ENCODE results near the gene NHEJ1.

NHEJ1 gene

DNA sequence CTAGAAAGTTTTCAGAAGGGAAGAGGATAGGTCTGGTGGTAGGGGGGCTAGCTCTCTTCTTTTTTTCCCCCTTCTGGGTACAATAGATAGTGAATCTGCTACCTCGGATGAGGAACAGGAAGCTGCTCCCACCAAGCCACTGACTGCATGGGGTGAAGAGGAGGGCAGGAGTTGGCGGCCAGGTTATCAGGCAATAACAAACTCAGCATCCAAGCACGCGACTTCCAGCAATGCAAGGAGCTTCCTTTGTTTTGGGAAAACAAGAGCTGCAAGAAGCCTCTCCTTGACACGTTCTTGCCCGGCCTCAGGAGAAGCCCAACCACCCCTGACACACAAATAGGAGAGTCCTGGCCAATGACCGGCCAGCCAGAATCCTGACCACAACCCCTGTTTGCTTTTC, 32.2 kb downstream of the NHEJ1 start:
- H3K79me2 ChIP-seq: no peaks in the 10 kb centered on the region
- H3K4me2 ChIP-seq (ENCODE audit: low read length): no peak overlapping the region
- no peaks in the 10 kb centered on the region for H3K36me3 ChIP-seq (ENCODE audit: control insufficient read depth, insufficient read depth, low read length)
- H2AFZ ChIP-seq: no peak overlapping the region
- H3K9me3 ChIP-seq (ENCODE audit: control insufficient read depth, low read length): no peaks in the 10 kb centered on the region
- H3K9ac ChIP-seq: no peak overlapping the region
- H3K27ac ChIP-seq: no peak overlapping the region
- H3K4me1 ChIP-seq: peaks cover 3% of the 10 kb centered on the region
- no peaks in the 10 kb centered on the region for H3K27me3 ChIP-seq (ENCODE audit: control insufficient read depth, insufficient read depth, low read length)
- TF ChIP-seq, protein P1, sequence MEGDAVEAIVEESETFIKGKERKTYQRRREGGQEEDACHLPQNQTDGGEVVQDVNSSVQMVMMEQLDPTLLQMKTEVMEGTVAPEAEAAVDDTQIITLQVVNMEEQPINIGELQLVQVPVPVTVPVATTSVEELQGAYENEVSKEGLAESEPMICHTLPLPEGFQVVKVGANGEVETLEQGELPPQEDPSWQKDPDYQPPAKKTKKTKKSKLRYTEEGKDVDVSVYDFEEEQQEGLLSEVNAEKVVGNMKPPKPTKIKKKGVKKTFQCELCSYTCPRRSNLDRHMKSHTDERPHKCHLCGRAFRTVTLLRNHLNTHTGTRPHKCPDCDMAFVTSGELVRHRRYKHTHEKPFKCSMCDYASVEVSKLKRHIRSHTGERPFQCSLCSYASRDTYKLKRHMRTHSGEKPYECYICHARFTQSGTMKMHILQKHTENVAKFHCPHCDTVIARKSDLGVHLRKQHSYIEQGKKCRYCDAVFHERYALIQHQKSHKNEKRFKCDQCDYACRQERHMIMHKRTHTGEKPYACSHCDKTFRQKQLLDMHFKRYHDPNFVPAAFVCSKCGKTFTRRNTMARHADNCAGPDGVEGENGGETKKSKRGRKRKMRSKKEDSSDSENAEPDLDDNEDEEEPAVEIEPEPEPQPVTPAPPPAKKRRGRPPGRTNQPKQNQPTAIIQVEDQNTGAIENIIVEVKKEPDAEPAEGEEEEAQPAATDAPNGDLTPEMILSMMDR (IDR thresholded peaks at IDR 0.05): no peak
- H3K4me3 ChIP-seq (ENCODE audit: low read depth, low read length): no peak overlapping the region

GRCh38 chr2:219127037-219127635, 33.5 kb downstream of the NHEJ1 start:
- H3K4me3 ChIP-seq (ENCODE audit: low read depth, low read length): no peak overlapping the region
- H3K4me2 ChIP-seq (ENCODE audit: low read length): no peak overlapping the region
- H3K79me2 ChIP-seq: no peaks in the 10 kb centered on the region
- H3K9ac ChIP-seq: no peak overlapping the region
- no peak overlapping the region for H3K27ac ChIP-seq
- TF ChIP-seq, protein P1 (IDR thresholded peaks at IDR 0.05): no peak
- peaks cover 9% of the 10 kb centered on the region for H3K4me1 ChIP-seq
- H2AFZ ChIP-seq: no peak overlapping the region
- H3K9me3 ChIP-seq (ENCODE audit: control insufficient read depth, low read length): no peaks in the 10 kb centered on the region
- H3K27me3 ChIP-seq (ENCODE audit: control insufficient read depth, insufficient read depth, low read length): no peaks in the 10 kb centered on the region
- H3K36me3 ChIP-seq (ENCODE audit: control insufficient read depth, insufficient read depth, low read length): no peaks in the 10 kb centered on the region

- TF ChIP-seq, protein P1 (IDR thresholded peaks at IDR 0.05): no peak
- Histone ChIP-seq H3K27ac (no peak overlapping the region), H3K9me3 (ENCODE audit: control insufficient read depth, low read length) (no peaks in the 10 kb centered on the region), H3K4me1 (peaks cover 9% of the 10 kb centered on the region), H3K79me2 (no peaks in the 10 kb centered on the region), H3K4me3 (ENCODE audit: low read depth, low read length) (no peak overlapping the region), H3K4me2 (ENCODE audit: low read length) (no peak overlapping the region), H3K36me3 (ENCODE audit: control insufficient read depth, insufficient read depth, low read length) (no peaks in the 10 kb centered on the region), H3K27me3 (ENCODE audit: control insufficient read depth, insufficient read depth, low read length) (no peaks in the 10 kb centered on the region), H3K9ac (no peak overlapping the region), H2AFZ (no peak overlapping the region)
Observed at GRCh38 chr2:219126555-219126954, 34.1 kb downstream of the NHEJ1 start.

GRCh38 chr2:219125886-219126270, 34.7 kb downstream of the NHEJ1 start:
- H3K4me2 ChIP-seq (ENCODE audit: low read length): no peak overlapping the region
- peaks cover 9% of the 10 kb centered on the region for H3K4me1 ChIP-seq
- no peaks in the 10 kb centered on the region for H3K36me3 ChIP-seq (ENCODE audit: control insufficient read depth, insufficient read depth, low read length)
- TF ChIP-seq, protein P1 (IDR thresholded peaks at IDR 0.05): no peak
- no peak overlapping the region for H3K27ac ChIP-seq
- H3K4me3 ChIP-seq (ENCODE audit: low read depth, low read length): no peak overlapping the region
- H2AFZ ChIP-seq: no peak overlapping the region
- no peaks in the 10 kb centered on the region for H3K9me3 ChIP-seq (ENCODE audit: control insufficient read depth, low read length)
- no peaks in the 10 kb centered on the region for H3K27me3 ChIP-seq (ENCODE audit: control insufficient read depth, insufficient read depth, low read length)
- H3K9ac ChIP-seq: no peak overlapping the region
- H3K79me2 ChIP-seq: no peaks in the 10 kb centered on the region

GRCh38 chr2:219125225-219125885, 35.3 kb downstream of the NHEJ1 start:
- Histone ChIP-seq H3K9ac (no peak overlapping the region), H3K4me1 (peaks cover 9% of the 10 kb centered on the region), H3K4me3 (ENCODE audit: low read depth, low read length) (no peak overlapping the region), H2AFZ (no peak overlapping the region), H3K27me3 (ENCODE audit: control insufficient read depth, insufficient read depth, low read length) (no peaks in the 10 kb centered on the region), H3K9me3 (ENCODE audit: control insufficient read depth, low read length) (no peaks in the 10 kb centered on the region), H3K36me3 (ENCODE audit: control insufficient read depth, insufficient read depth, low read length) (no peaks in the 10 kb centered on the region), H3K27ac (no peak overlapping the region), H3K79me2 (no peaks in the 10 kb centered on the region), H3K4me2 (ENCODE audit: low read length) (no peak overlapping the region)
- TF ChIP-seq, protein P1 (IDR thresholded peaks at IDR 0.05): no peak
